ENCODE results near the gene ZKSCAN8. TPM values are rescaled to one million over a fixed set of nuclear protein-coding genes. Genes with fewer than 3 reads are reported as not detected.
A peak's percentile ranks its signal among the peaks of the same experiment; 100 is the strongest.

Gene ZKSCAN8
- total RNA-seq, 2 experiments from 2014 or later = 14.4 to 16.5 TPM

DNA sequence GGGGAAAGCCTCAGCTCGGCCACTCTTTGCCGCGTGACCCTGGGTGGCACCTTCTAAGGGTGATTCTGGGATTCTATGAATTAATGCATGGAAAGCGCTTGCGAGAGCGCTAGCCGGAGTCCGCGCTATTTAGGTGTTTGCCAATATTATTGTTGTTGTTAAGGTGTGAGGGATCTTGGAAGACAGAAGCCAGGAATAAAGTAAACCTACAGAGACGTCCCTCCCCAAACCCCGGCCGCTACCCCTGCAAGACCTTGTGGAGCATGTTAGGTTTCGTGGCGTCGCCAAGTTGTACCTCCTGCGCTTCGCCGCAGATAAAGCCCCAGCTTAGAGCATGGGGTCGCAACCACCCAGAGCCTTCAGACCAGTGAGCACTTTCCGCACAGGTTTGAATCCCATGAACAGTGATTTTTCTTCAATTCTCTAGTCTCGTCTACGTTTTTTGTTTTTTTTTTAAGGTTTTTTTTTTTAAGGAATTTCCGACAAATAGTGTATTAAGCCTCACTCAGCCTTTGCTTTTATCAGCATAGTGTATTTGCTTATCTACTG lies 66.5 kb downstream of the ZKSCAN8 start:
- no peak overlapping the region for H3K27ac Mint-ChIP-seq
- peaks cover 3% of the 10 kb centered on the region for H3K9me3 Mint-ChIP-seq
- POLR2A ChIA-PET = no interaction called here
- CTCF ChIA-PET = no interaction called here
- no peaks in the 10 kb centered on the region for H3K36me3 Mint-ChIP-seq
- intact Hi-C loops (cut with micrococcal nuclease) = loop anchor here (5.0 kb wide), 2 partner anchors 46 to 129 kb away; partner anchors contain the start of gene ZSCAN31
- peaks cover 25% of the 10 kb centered on the region for H3K4me1 Mint-ChIP-seq (ENCODE audit: low read depth)
- peaks cover 71% of the 10 kb centered on the region for H3K27me3 Mint-ChIP-seq
- DNase-seq = no peak
- H3K4me3 Mint-ChIP-seq = peak overlapping the region; percentile 70

Other genes starting within 250 kb of the ZKSCAN8 start
- not detected for gene OR2B2, start 229.5 kb upstream of the ZKSCAN8 start, total RNA-seq
- not detected for gene OR2B6, start 184.6 kb upstream of the ZKSCAN8 start, total RNA-seq
- gene ZNF165, start 61.3 kb upstream of the ZKSCAN8 start, total RNA-seq = 1 to 10 TPM; 3.7 to 4.0 TPM
- gene ZSCAN16, start 17.3 kb upstream of the ZKSCAN8 start, total RNA-seq = 1 to 10 TPM; 2.8 to 3.6 TPM
- 1 to 10 TPM; 2.8 to 3.0 TPM for gene ZSCAN9, start 83.4 kb downstream of the ZKSCAN8 start, total RNA-seq
- gene ZKSCAN4, start 110.4 kb downstream of the ZKSCAN8 start, total RNA-seq = 1 to 10 TPM; 3.7 to 3.8 TPM
- gene NKAPL, start 117.4 kb downstream of the ZKSCAN8 start, total RNA-seq = not detected
- 1 to 10 TPM; 6.0 to 6.4 TPM for gene ZSCAN26, start 125.3 kb downstream of the ZKSCAN8 start, total RNA-seq
- 1 to 10 TPM; 1.6 to 1.9 TPM for gene PGBD1, start 139.7 kb downstream of the ZKSCAN8 start, total RNA-seq
- gene ZSCAN31, start 194.3 kb downstream of the ZKSCAN8 start, total RNA-seq = 1 to 10 TPM in 1 of 2 experiments, under 1 TPM in 1; 0.77 to 1.6 TPM
- 1 to 10 TPM; 2.2 to 2.7 TPM for gene ZKSCAN3, start 208.1 kb downstream of the ZKSCAN8 start, total RNA-seq

All from activated CD4-positive, alpha-beta memory T cell treated with anti-CD3 and anti-CD28 coated beads for 36 hours (primary cell).